Measurements from ENCODE around the gene RHOG.
A peak's percentile ranks its signal among the peaks of the same experiment; 100 is the strongest.

Gene RHOG

DNA sequence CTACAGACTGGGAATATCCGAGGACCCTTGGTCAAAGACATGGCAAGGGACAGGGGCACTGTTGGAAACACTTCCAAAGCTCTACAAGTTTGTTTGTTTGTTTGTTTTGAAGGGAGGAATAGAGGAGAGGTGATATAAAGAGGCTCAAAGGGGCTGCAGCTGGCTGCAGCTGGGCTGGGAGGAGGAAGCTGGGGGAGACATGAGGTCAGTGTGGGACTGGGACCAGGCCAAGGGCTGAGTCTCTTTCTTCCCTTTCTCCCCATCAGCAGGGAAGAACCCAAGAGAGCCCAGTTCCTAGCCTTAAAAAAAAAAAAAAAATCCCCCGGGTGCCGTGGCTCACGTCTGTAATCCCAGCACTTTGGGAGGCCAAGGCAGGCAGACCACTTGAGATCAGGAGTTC is 5.0 kb downstream of the RHOG start:
- Histone ChIP-seq H3K9ac (ENCODE audit: low read length in 5 of 5) (no peak overlapping the region), H3K4me1 (ENCODE audit: control insufficient read depth in 5 of 5, insufficient read depth in 5 of 5, low read length in 5 of 5) (peaks cover 20 to 95% (median 88%) of the 10 kb centered on the region in 5 donors)

DNA sequence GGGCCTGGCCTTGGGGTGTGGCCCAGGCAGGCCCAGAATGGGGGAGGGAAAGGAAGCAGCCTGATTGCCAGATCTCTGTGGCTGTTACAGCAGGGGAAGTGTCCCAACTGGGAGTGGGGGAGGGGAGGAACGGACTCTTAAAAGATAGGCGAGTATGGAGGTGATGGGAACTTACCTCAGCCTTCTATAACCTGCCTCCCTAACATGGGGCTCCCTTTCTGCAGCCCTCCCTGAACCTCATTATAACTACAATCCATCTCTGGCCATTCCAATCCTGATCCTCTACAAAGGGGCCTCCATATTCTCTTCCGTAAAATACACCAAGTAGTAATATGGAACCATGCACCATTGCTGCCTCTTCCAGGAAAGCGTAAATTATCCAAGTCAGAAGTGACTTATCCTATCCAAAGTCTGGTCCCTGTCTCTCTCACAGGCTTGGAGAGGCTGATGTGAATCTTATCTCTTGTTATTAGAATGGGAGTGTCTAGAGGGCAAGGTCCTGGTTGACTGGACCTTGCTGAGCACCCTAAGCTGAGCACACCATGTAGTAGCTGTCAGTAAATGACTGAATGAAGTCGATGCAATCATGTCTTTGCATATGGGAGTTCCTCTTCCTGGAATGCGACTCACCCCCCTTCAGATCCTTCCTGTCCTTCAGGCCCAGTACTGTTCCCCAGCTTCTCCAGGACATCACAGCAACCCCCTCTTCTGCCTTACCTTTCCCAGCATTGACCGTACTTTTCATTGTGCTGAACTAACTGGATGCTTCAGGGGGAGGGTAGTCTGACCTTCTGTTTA is 5.9 kb downstream of the RHOG start:
- Histone ChIP-seq H3K9me3 (ENCODE audit: control insufficient read depth in 5 of 5, low read length in 5 of 5) (no peaks in the 10 kb centered on the region), H3K4me1 (ENCODE audit: control insufficient read depth in 5 of 5, insufficient read depth in 5 of 5, low read length in 5 of 5) (peaks cover 20 to 97% (median 86%) of the 10 kb centered on the region in 5 donors), H3K9ac (ENCODE audit: low read length in 5 of 5) (peak overlapping the region in 1 of 5 donors; percentile 38), H3K4me3 (ENCODE audit: low read depth in 1 of 5, low read length in 5 of 5) (peak overlapping the region in 3 of 5 donors; percentile 0 to 24 (median 4)), H3K27me3 (ENCODE audit: control insufficient read depth in 5 of 5, insufficient read depth in 4 of 5, low read length in 5 of 5) (no peaks in the 10 kb centered on the region), H3K27ac (ENCODE audit: low read depth, low read length) (peak overlapping the region; percentile 41), H3K36me3 (ENCODE audit: control insufficient read depth in 5 of 5, insufficient read depth in 5 of 5, low read length in 5 of 5) (peaks cover 0 to 14% (median 7%) of the 10 kb centered on the region in 5 donors)

More for the DNA sequence above, 5.0 kb downstream of the RHOG start:
- H3K4me3 ChIP-seq (ENCODE audit: low read depth in 1 of 5, low read length in 5 of 5), result no peak overlapping the region
- no peaks in the 10 kb centered on the region for H3K9me3 ChIP-seq (ENCODE audit: control insufficient read depth in 5 of 5, low read length in 5 of 5)
- peak overlapping the region; percentile 41 for H3K27ac ChIP-seq (ENCODE audit: low read depth, low read length)
- H3K27me3 ChIP-seq (ENCODE audit: control insufficient read depth in 5 of 5, insufficient read depth in 4 of 5, low read length in 5 of 5), result no peaks in the 10 kb centered on the region
- peaks cover 0 to 7% (median 3%) of the 10 kb centered on the region in 5 donors for H3K36me3 ChIP-seq (ENCODE audit: control insufficient read depth in 5 of 5, insufficient read depth in 5 of 5, low read length in 5 of 5)

DNA sequence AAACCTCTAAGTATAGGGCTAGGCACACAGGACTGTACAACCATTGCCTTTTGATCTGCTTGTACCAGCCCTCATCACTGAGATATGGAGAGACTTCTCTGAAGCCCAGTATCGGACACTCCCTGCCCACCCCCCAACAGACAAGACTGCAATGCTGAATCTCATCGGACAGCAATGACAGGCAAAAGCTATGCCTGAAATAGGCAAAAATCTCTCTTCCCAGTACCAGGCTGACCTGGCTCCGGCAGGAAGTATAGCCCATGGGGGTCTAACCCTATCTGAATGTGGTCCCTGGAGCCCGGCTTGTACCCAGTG is 6.5 kb downstream of the RHOG start:
- Histone ChIP-seq H3K4me3 (ENCODE audit: low read depth in 1 of 5, low read length in 5 of 5) (peak overlapping the region in 2 of 5 donors; percentile 24), H3K27ac (ENCODE audit: low read depth, low read length) (peak overlapping the region; percentile 41), H3K9ac (ENCODE audit: low read length in 5 of 5) (peak overlapping the region in 1 of 5 donors; percentile 38), H3K36me3 (ENCODE audit: control insufficient read depth in 5 of 5, insufficient read depth in 5 of 5, low read length in 5 of 5) (peaks cover 0 to 15% (median 10%) of the 10 kb centered on the region in 5 donors), H3K9me3 (ENCODE audit: control insufficient read depth in 5 of 5, low read length in 5 of 5) (no peaks in the 10 kb centered on the region), H3K4me1 (ENCODE audit: control insufficient read depth in 5 of 5, insufficient read depth in 5 of 5, low read length in 5 of 5) (peaks cover 20 to 91% (median 81%) of the 10 kb centered on the region in 5 donors), H3K27me3 (ENCODE audit: control insufficient read depth in 5 of 5, insufficient read depth in 4 of 5, low read length in 5 of 5) (no peaks in the 10 kb centered on the region)

DNA sequence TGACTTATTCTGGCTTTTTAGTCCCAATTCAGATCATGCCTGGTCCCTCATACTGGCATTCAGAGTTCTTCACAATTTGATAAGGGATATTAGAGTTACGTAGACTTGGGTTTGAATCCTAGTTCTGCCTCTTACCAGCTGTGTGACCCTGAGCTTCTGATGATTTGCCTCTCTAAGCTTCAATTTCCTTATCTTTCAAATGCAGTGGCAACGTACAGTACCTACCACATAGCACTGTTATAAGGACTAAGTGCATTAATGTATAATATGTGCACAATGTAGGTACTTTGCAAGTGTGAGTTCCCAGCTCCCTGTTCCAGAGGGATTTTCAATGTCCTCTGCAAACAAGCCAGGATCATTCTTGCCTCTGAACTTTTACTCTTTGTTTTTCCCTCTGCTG is 7.3 kb downstream of the RHOG start:
- Histone ChIP-seq H3K4me1 (ENCODE audit: control insufficient read depth in 5 of 5, insufficient read depth in 5 of 5, low read length in 5 of 5) (peaks cover 20 to 83% (median 72%) of the 10 kb centered on the region in 5 donors), H3K27ac (ENCODE audit: low read depth, low read length) (no peak overlapping the region), H3K9me3 (ENCODE audit: control insufficient read depth in 5 of 5, low read length in 5 of 5) (no peaks in the 10 kb centered on the region), H3K36me3 (ENCODE audit: control insufficient read depth in 5 of 5, insufficient read depth in 5 of 5, low read length in 5 of 5) (peaks cover 0 to 16% (median 11%) of the 10 kb centered on the region in 5 donors), H3K27me3 (ENCODE audit: control insufficient read depth in 5 of 5, insufficient read depth in 4 of 5, low read length in 5 of 5) (no peaks in the 10 kb centered on the region), H3K9ac (ENCODE audit: low read length in 5 of 5) (no peak overlapping the region), H3K4me3 (ENCODE audit: low read depth in 1 of 5, low read length in 5 of 5) (no peak overlapping the region)

DNA sequence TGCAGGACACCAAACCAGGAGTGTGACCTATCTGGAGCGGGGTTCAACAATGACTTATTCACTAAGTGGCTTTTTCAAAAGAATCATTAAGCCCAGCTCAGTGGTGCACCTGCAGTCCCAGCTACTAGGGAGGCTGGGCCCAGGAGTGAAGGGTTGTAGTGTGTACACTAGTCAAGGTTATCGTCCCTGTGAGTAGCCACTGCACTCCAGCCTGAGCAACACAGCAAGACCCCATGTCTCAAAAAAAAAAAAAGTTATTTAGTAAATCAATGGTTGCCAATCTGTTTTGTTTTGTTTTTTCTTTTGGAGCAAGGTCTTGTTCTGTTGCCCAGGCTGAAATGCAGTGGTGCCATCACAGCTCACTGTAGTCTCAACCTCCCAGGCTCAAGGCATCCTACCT is 7.9 kb downstream of the RHOG start:
- peaks cover 0 to 22% (median 13%) of the 10 kb centered on the region in 5 donors for H3K36me3 ChIP-seq (ENCODE audit: control insufficient read depth in 5 of 5, insufficient read depth in 5 of 5, low read length in 5 of 5)
- peak overlapping the region; percentile 58 for H3K27ac ChIP-seq (ENCODE audit: low read depth, low read length)
- peak overlapping the region in 2 of 5 donors; percentile 4 to 23 for H3K9ac ChIP-seq (ENCODE audit: low read length in 5 of 5)
- peaks cover 18 to 76% (median 66%) of the 10 kb centered on the region in 5 donors for H3K4me1 ChIP-seq (ENCODE audit: control insufficient read depth in 5 of 5, insufficient read depth in 5 of 5, low read length in 5 of 5)
- H3K4me3 ChIP-seq (ENCODE audit: low read depth in 1 of 5, low read length in 5 of 5), result no peak overlapping the region
- no peaks in the 10 kb centered on the region for H3K27me3 ChIP-seq (ENCODE audit: control insufficient read depth in 5 of 5, insufficient read depth in 4 of 5, low read length in 5 of 5)
- no peaks in the 10 kb centered on the region for H3K9me3 ChIP-seq (ENCODE audit: control insufficient read depth in 5 of 5, low read length in 5 of 5)

DNA sequence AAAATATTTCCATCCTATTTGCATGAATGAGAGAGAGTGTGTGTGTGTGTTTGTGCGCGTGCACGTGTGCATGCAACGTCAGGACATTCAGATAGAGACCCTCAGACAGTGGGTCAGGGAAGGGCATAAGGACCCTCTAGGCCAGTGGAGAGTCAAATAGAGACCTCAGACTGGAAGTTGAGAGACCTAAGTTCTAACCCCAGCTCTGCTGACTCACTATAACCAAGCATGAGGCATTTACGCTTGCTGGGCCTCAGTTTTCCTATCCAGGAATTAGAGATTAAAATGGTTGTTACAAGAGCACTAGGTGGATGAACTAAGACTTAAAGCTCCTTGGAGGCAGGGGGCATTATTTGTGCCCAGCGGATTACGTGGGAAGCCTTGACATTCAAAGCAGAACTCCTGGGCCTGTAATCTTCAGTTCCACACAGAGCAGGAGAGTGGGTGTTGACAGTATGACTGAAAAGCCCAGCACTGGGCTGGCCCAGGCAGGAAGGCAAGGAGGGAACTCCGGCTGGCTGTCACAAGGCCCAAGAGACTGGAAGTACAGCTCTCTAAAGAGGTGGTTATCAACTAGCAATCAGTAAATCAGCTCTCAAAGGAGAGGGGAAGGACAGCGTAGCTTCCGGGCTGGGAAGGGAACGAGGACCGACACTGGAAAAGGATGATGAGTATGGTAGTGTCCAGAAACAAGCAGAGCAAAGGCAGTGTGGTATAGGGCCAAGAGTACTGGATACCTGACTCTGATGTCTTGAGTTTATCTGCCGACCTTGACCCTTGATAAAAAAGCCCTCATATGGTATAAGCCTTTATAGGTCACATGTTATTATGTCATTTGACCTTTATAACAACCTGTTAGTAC is 9.2 kb downstream of the RHOG start:
- Histone ChIP-seq H3K27me3 (ENCODE audit: control insufficient read depth in 5 of 5, insufficient read depth in 4 of 5, low read length in 5 of 5) (no peaks in the 10 kb centered on the region), H3K9me3 (ENCODE audit: control insufficient read depth in 5 of 5, low read length in 5 of 5) (no peaks in the 10 kb centered on the region), H3K4me3 (ENCODE audit: low read depth in 1 of 5, low read length in 5 of 5) (no peak overlapping the region), H3K36me3 (ENCODE audit: control insufficient read depth in 5 of 5, insufficient read depth in 5 of 5, low read length in 5 of 5) (peaks cover 0 to 34% (median 25%) of the 10 kb centered on the region in 5 donors), H3K27ac (ENCODE audit: low read depth, low read length) (peak overlapping the region; percentile 58), H3K4me1 (ENCODE audit: control insufficient read depth in 5 of 5, insufficient read depth in 5 of 5, low read length in 5 of 5) (peaks cover 13 to 64% (median 55%) of the 10 kb centered on the region in 5 donors), H3K9ac (ENCODE audit: low read length in 5 of 5) (peak overlapping the region in 2 of 5 donors; percentile 23 to 52)

DNA sequence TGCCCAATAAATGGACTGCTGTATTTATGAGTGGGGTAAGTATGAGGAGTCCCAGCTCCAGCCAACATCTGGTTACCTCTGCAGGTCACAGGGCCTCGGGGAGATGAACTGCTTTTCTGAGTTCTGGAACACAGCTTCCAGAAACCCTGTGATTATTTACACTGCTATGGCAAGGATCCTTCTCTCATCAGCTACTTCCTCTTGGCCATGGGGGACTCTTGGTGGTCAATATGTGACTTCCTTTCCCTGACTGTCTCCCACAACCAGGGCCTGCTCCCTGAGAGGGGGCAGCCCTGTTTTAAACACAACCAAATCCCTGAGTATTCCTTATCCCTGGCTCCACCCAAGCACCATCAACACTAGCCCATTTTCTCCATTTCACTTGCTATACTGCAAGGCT is 10.0 kb downstream of the RHOG start:
- no peak overlapping the region for H3K27ac ChIP-seq (ENCODE audit: low read depth, low read length)
- H3K9me3 ChIP-seq (ENCODE audit: control insufficient read depth in 5 of 5, low read length in 5 of 5), result no peaks in the 10 kb centered on the region
- no peak overlapping the region for H3K9ac ChIP-seq (ENCODE audit: low read length in 5 of 5)
- H3K4me1 ChIP-seq (ENCODE audit: control insufficient read depth in 5 of 5, insufficient read depth in 5 of 5, low read length in 5 of 5), result peaks cover 11 to 56% (median 48%) of the 10 kb centered on the region in 5 donors
- H3K36me3 ChIP-seq (ENCODE audit: control insufficient read depth in 5 of 5, insufficient read depth in 5 of 5, low read length in 5 of 5), result peaks cover 0 to 43% (median 31%) of the 10 kb centered on the region in 5 donors
- H3K4me3 ChIP-seq (ENCODE audit: low read depth in 1 of 5, low read length in 5 of 5), result no peak overlapping the region
- no peaks in the 10 kb centered on the region for H3K27me3 ChIP-seq (ENCODE audit: control insufficient read depth in 5 of 5, insufficient read depth in 4 of 5, low read length in 5 of 5)

DNA sequence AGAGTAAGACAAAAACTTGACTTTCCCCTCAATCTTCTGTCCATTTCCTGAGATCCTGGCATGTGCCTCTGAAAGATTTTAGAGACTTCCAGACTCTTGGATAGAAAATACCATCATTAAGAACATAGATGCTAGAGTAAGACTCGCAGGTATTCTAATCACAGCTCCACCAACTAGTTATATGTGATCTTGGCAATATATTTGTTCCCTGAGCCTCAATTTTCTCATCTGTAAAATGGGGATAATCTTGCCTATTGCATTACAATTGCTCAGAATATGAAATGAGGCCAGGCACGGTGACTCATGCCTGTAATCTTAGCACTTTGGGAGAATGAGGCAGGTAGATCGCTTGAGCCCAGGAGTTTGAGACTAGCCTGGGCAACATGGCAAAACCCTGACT is 10.7 kb downstream of the RHOG start:
- H3K27ac ChIP-seq (ENCODE audit: low read depth, low read length), result no peak overlapping the region
- no peaks in the 10 kb centered on the region for H3K27me3 ChIP-seq (ENCODE audit: control insufficient read depth in 5 of 5, insufficient read depth in 4 of 5, low read length in 5 of 5)
- no peak overlapping the region for H3K4me3 ChIP-seq (ENCODE audit: low read depth in 1 of 5, low read length in 5 of 5)
- H3K4me1 ChIP-seq (ENCODE audit: control insufficient read depth in 5 of 5, insufficient read depth in 5 of 5, low read length in 5 of 5), result peaks cover 6 to 49% (median 41%) of the 10 kb centered on the region in 5 donors
- peaks cover 0 to 45% (median 36%) of the 10 kb centered on the region in 5 donors for H3K36me3 ChIP-seq (ENCODE audit: control insufficient read depth in 5 of 5, insufficient read depth in 5 of 5, low read length in 5 of 5)
- no peaks in the 10 kb centered on the region for H3K9me3 ChIP-seq (ENCODE audit: control insufficient read depth in 5 of 5, low read length in 5 of 5)
- no peak overlapping the region for H3K9ac ChIP-seq (ENCODE audit: low read length in 5 of 5)

DNA sequence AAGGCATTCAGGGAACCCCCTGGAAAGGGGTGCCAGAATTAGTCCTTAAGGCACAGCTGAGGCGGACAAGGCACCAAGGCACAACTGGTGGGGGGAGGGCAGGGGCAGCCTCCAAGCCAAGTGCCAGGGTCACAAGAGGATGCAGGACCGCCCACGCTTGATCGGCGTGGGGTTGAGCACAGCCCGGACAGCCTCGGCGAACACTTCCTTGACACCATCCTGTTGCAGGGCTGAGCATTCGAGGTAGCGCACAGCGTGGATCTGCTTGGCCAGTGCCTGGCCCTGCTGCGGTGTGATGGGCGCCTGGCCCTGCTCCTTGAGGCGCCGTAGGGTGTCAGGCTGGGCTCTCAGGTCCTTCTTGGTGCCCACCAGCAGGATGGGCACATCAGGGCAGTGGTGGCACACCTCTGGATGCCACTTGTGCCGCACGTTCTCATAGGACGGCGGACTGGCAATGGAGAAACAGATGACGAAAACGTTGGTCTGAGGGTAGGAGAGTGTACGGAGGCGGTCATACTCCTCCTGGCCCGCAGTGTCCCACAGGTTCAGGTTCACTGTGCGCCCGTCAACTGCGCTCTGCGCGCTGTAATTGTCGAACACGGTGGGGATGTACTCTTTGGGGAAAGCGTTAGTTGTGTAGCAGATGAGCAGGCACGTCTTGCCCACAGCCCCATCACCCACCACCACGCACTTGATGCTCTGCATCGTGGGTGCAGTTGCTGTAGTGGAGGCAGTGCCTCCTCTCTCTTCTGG is 13.1 kb downstream of the RHOG start:
- no peaks in the 10 kb centered on the region for H3K9me3 ChIP-seq (ENCODE audit: control insufficient read depth in 5 of 5, low read length in 5 of 5)
- peaks cover 0 to 45% (median 34%) of the 10 kb centered on the region in 5 donors for H3K36me3 ChIP-seq (ENCODE audit: control insufficient read depth in 5 of 5, insufficient read depth in 5 of 5, low read length in 5 of 5)
- peaks cover 2 to 25% (median 18%) of the 10 kb centered on the region in 5 donors for H3K4me1 ChIP-seq (ENCODE audit: control insufficient read depth in 5 of 5, insufficient read depth in 5 of 5, low read length in 5 of 5)
- H3K9ac ChIP-seq (ENCODE audit: low read length in 5 of 5), result no peak overlapping the region
- H3K4me3 ChIP-seq (ENCODE audit: low read depth in 1 of 5, low read length in 5 of 5), result no peak overlapping the region
- H3K27me3 ChIP-seq (ENCODE audit: control insufficient read depth in 5 of 5, insufficient read depth in 4 of 5, low read length in 5 of 5), result no peaks in the 10 kb centered on the region
- H3K27ac ChIP-seq (ENCODE audit: low read depth, low read length), result no peak overlapping the region
